ENCODE results near the gene PRSS27. TPM values are rescaled to one million over a fixed set of nuclear protein-coding genes. Genes with fewer than 3 reads are reported as not detected.

Gene PRSS27
- total RNA-seq, 1 donor from 2014 or later: 7.7 TPM

GRCh38 chr16:2720719-2721633, 952 bp upstream of the PRSS27 start:
- TF ChIP-seq CTCF (IDR thresholded peaks at IDR 0.05; ENCODE audit: unreplicated experiment): peak; percentile 78
- Mint-ChIP-seq H3K4me3 (peak overlapping the region; percentile 73), H3K9me3 (no peaks in the 10 kb centered on the region), H3K27ac (peak overlapping the region; percentile 75), H3K27me3 (ENCODE audit: low read depth) (peaks cover 4% of the 10 kb centered on the region), H3K4me1 (peaks cover 2% of the 10 kb centered on the region), H3K36me3 (no peaks in the 10 kb centered on the region)
- peak; percentile 79 to 88 for DNase-seq (ENCODE audit: low spot score in 2 of 2, unreplicated experiment in 2 of 2)

- Mint-ChIP-seq H3K36me3 (no peaks in the 10 kb centered on the region), H3K9me3 (no peaks in the 10 kb centered on the region), H3K27me3 (ENCODE audit: low read depth) (peaks cover 6% of the 10 kb centered on the region), H3K4me3 (peak overlapping the region; percentile 46), H3K27ac (no peak overlapping the region), H3K4me1 (peaks cover 5% of the 10 kb centered on the region)
- DNase-seq (ENCODE audit: low spot score in 2 of 2, unreplicated experiment in 2 of 2): no peak
- no peak for TF ChIP-seq CTCF (IDR thresholded peaks at IDR 0.05; ENCODE audit: unreplicated experiment)
Observed at GRCh38 chr16:2719328-2720063, 528 bp downstream of the PRSS27 start.

GRCh38 chr16:2717383-2718263, 2.4 kb downstream of the PRSS27 start:
- H3K9me3 Mint-ChIP-seq: no peaks in the 10 kb centered on the region
- H3K4me3 Mint-ChIP-seq: no peak overlapping the region
- no peak for TF ChIP-seq CTCF (IDR thresholded peaks at IDR 0.05; ENCODE audit: unreplicated experiment)
- H3K27me3 Mint-ChIP-seq (ENCODE audit: low read depth): peaks cover 9% of the 10 kb centered on the region
- peaks cover 5% of the 10 kb centered on the region for H3K4me1 Mint-ChIP-seq
- H3K36me3 Mint-ChIP-seq: no peaks in the 10 kb centered on the region
- H3K27ac Mint-ChIP-seq: no peak overlapping the region
- no peak for DNase-seq (ENCODE audit: low spot score in 2 of 2, unreplicated experiment in 2 of 2)

GRCh38 chr16:2716948-2717347, 3.1 kb downstream of the PRSS27 start:
- peaks cover 11% of the 10 kb centered on the region for H3K27me3 Mint-ChIP-seq (ENCODE audit: low read depth)
- no peak overlapping the region for H3K27ac Mint-ChIP-seq
- TF ChIP-seq CTCF (IDR thresholded peaks at IDR 0.05; ENCODE audit: unreplicated experiment): no peak
- peaks cover 5% of the 10 kb centered on the region for H3K4me1 Mint-ChIP-seq
- H3K36me3 Mint-ChIP-seq: no peaks in the 10 kb centered on the region
- no peak for DNase-seq (ENCODE audit: low spot score in 2 of 2, unreplicated experiment in 2 of 2)
- H3K9me3 Mint-ChIP-seq: no peaks in the 10 kb centered on the region
- H3K4me3 Mint-ChIP-seq: no peak overlapping the region
